Bone marrow (tissue), 2 donors: ENCODE results near the gene HFM1.
"Not testable (repeated sequence)": the region's sequence is repeated elsewhere in the genome, so short reads cannot be mapped to it uniquely, and the experiment has no call there.

Experiments
- DNase-seq, 2 donors: peaks; one replicate each; lab custom pipeline; 2025; lab: John Stamatoyannopoulos, UW

Gene HFM1

GRCh38 chr1:91374086-91374485 lies 30.6 kb downstream of the HFM1 start:
- DNase-seq: no peak

GRCh38 chr1:91372230-91372629 lies 32.4 kb downstream of the HFM1 start:
- not testable (repeated sequence) for DNase-seq

GRCh38 chr1:91349524-91349923 lies 55.1 kb downstream of the HFM1 start:
- DNase-seq: no peak

- no peak for DNase-seq
Measured at GRCh38 chr1:91346824-91347223, 57.8 kb downstream of the HFM1 start.

GRCh38 chr1:91345395-91346005 lies 59.1 kb downstream of the HFM1 start:
- no peak for DNase-seq

GRCh38 chr1:91338501-91338900 lies 66.1 kb downstream of the HFM1 start:
- no peak for DNase-seq

- no peak for DNase-seq
Measured at GRCh38 chr1:91335603-91336002, 69.0 kb downstream of the HFM1 start.

GRCh38 chr1:91334856-91335255 lies 69.8 kb downstream of the HFM1 start:
- no peak for DNase-seq

- no peak for DNase-seq
Measured at GRCh38 chr1:91325456-91325855, 79.2 kb downstream of the HFM1 start.

- no peak for DNase-seq
Measured at GRCh38 chr1:91314643-91315042, 90.0 kb downstream of the HFM1 start.

- DNase-seq: no peak
Measured at GRCh38 chr1:91311672-91312071, 93.0 kb downstream of the HFM1 start.

- DNase-seq: no peak
Measured at GRCh38 chr1:91308544-91308943, 96.1 kb downstream of the HFM1 start.

- DNase-seq: no peak
Measured at GRCh38 chr1:91307784-91308409, 96.7 kb downstream of the HFM1 start.

- DNase-seq: no peak
Measured at GRCh38 chr1:91303165-91303564, 101.5 kb downstream of the HFM1 start.

GRCh38 chr1:91288843-91289553 lies 115.6 kb downstream of the HFM1 start:
- DNase-seq: not testable (repeated sequence)

GRCh38 chr1:91286962-91287317 lies 117.7 kb downstream of the HFM1 start:
- not testable (repeated sequence) for DNase-seq

- DNase-seq: not testable (repeated sequence)
Measured at GRCh38 chr1:91286259-91286961, 118.2 kb downstream of the HFM1 start.

- DNase-seq: no peak
Measured at GRCh38 chr1:91283421-91283726, 121.3 kb downstream of the HFM1 start.

GRCh38 chr1:91282695-91283420 lies 121.8 kb downstream of the HFM1 start:
- peak in 1 of 2 donors; percentile 36 for DNase-seq

- no peak for DNase-seq
Measured at GRCh38 chr1:91281782-91282181, 122.9 kb downstream of the HFM1 start.

GRCh38 chr1:91278754-91279153 lies 125.9 kb downstream of the HFM1 start:
- DNase-seq: no peak

GRCh38 chr1:91273875-91274274 lies 130.8 kb downstream of the HFM1 start:
- no peak for DNase-seq
